ENCODE data around the gene DNAJB14.

DNA sequence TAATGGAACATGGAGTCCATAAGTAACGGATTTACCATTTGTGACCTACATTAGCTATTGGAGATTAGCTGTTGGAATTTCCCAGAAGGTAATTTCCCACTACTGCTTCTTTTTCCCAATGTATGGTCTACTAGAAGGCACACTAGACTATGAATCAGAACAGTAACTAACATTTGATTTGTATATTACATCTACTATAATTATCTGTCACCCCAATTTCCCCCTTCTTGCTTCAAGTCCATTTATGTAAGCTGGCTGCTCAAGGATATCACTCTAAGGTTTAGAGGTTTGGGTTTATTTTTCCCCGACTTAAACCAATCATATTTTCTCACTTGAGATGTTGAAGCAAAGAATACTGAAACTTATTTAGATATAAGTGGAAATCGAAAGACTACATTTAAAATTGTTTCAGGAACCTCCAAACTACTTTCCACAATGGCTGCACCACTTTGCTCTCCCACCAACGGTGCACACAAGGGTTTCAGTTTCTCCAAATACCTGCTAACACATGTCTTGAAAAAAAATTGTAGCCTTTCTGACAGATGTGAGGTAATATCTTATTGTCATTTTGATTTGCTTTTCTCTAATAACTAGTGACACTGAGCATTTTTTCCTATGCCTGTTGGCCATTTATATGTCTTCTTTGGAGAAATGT lies 37.0 kb upstream of the DNAJB14 start:
- TF ChIP-seq, protein P1, sequence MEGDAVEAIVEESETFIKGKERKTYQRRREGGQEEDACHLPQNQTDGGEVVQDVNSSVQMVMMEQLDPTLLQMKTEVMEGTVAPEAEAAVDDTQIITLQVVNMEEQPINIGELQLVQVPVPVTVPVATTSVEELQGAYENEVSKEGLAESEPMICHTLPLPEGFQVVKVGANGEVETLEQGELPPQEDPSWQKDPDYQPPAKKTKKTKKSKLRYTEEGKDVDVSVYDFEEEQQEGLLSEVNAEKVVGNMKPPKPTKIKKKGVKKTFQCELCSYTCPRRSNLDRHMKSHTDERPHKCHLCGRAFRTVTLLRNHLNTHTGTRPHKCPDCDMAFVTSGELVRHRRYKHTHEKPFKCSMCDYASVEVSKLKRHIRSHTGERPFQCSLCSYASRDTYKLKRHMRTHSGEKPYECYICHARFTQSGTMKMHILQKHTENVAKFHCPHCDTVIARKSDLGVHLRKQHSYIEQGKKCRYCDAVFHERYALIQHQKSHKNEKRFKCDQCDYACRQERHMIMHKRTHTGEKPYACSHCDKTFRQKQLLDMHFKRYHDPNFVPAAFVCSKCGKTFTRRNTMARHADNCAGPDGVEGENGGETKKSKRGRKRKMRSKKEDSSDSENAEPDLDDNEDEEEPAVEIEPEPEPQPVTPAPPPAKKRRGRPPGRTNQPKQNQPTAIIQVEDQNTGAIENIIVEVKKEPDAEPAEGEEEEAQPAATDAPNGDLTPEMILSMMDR (IDR thresholded peaks at IDR 0.05): no peak
- no peak for TF ChIP-seq POLR2A (IDR thresholded peaks at IDR 0.05)
